Measurements from ENCODE around the gene CGB2. TPM values are rescaled to one million over a fixed set of nuclear protein-coding genes. Genes with fewer than 3 reads are reported as not detected.
"Not testable (repeated sequence)": the region's sequence is repeated elsewhere in the genome, so short reads cannot be mapped to it uniquely, and the experiment has no call there.

Gene CGB2
- total RNA-seq, 1 donor from 2014 or later = not detected

DNA sequence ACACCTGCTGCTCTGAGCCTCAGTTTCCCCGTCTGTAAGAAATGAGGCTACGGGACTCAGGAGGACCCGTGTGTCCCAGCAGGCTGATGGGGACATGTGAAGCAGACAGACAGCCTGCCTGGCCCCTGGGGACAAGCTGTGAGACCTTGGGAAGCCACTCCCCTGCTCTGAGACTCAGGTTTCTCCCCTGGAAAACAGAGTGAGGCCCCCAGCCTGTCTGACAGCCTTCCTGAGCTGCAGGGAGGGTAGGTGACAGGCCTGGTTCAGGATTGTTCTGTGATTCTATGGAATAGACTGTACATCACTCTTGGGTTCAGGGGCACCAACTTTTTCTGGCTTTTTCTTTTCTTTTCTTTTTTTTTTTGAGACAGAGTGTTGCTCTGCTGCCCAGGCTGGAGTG is 35.9 kb downstream of the CGB2 start:
- DNase-seq (ENCODE audit: low spot score) = no peak

DNA sequence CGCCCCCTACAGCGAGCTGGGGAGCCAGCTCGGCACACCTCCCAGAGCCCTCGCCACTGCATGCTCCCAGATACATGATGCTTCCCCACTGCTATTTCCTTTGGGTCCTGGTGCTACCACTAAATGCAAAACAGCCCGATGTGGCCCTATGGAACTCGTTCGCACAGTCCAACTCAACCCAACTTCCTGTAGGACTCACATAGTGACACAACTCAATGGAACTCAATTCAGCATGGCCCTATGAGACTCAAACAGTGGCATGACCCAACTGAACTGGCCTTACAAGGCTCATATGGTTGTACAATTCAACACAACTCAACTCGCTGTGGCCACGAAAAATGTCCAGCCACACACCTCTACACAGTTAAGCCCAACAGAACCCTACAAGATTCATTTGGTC is 37.3 kb downstream of the CGB2 start:
- no peak for DNase-seq (ENCODE audit: low spot score)

DNA sequence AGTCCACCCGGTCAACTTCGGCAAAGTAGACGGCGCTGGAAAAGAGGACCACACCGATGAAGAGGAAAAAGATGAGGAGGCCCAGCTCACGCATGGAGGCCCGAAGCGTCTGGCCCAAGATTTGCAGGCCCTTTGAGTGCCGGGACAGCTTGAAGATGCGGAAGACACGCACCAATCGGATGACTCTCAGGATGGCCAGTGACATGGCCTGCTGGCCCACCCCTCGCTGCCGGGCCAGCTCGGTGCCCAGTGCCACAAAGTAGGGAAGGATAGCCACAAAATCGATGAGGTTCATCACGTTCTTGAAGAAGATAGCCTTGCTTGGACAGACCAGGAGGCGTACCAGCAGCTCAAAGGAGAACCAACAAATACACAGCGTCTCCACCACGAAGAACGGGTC is 38.7 kb downstream of the CGB2 start:
- DNase-seq (ENCODE audit: low spot score) = no peak

DNA sequence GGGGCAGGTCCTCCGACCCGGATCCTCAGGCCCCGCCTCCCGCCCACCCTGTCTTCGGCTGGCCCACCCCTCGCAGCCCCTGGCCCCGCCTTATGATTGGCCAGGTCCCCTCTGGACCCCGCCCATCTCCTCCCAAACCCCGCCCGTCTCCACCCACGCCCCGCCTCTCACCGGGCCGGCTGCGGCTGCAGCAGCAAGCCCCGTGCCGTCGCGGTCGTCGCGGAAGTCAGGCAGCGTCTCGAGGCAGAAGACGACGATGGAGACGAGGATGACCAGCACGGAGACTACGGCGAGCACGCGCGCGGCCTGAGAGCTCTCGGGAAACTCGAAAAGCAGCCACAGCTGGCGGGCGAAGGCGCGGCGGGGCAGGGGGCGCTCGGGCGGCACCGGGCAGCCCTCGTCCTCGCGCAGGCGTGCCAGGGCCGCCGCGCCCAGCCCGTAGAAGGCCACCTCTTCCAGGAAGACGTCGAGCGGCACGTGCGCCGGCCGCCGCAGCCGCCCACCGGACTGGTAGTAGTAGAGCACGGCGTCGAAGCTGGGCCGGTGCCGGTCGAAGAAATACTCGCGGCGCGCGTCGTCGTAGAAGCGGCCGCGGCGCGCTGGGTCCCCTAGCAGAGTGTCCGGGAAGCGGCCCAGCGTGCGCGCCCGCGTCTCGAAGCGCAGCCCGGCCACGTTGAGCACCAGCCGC is 40.3 kb downstream of the CGB2 start:
- no peak for DNase-seq (ENCODE audit: low spot score)

DNA sequence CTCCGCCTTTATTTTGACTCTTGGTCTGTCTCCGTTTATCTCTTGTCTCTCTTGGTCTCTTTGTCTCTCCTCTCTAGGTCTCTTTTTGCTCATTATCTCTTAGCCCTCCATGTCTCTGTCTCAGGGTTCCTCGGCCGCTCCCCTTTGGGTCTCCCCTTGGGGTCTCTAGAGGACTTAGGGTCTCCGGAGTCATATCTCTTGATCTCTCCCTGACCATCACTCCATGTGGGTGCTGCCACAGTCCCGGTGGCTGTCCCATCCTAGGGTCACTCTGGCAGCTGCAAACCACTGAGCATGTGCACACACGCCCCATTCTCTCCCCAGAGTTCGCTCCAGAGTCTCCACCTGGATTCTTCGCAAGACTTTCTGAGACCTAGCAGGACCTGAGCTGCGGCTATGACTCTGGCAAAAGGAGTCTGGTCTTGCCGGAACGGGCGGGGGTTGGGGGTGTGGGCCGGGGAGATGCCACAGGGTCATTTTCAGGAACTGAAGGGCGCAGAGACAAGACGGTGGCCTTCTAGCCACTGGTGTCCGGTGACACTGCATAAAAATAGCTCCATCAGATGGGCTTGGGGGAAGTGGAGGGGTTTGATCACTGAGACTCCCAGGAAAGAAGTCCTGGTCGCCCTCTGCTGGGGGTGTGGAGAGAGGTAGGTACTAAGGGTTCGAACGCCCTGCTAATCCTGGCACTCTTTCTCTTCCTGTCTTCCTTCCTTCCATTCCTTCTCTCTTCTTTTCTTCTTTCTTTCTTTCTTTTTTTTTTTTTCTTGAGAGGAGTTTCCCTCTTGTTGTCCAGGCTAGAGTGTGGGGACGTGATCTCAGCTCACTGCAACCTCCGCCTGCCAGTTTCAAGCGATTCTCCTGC is 42.1 kb downstream of the CGB2 start:
- DNase-seq (ENCODE audit: low spot score) = no peak

DNA sequence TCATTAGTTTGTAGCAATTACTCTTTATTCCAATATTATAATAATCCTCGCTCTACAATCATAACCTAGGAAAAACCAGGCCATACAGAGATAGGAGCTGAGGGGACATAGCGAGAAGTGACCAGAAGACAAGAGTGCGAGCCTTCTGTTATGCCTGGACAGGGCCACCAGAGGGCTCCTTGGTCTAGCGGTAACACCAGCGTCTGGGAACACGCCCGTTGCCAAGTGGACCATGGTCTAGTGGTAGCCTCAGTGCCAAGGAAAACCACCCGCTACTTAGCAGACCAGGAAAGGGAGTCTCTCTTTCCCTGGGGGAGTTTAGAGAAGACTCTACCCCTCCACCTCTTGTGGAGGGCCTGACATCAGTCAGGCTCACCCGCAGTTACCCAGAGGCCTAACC is 43.2 kb downstream of the CGB2 start:
- not testable (repeated sequence) for DNase-seq (ENCODE audit: low spot score)

DNA sequence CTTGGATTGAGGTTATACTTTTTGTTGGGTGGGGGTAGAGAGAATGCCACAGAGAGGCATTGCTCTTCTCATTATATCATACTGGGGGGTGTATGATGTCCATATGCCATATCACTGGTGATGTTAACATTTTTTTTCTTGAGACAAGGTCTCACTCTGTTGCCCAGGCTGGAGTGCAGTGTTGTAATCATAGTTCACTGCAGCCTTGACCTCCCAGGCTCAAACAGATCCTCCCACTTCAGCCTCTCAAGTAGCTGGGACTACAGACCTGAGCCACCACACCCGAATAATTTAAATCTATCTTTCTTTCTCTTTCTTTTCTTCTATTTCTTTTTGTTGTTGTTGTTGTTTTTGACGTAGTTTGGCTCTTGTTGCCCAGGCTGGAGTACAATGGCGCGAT is 48.7 kb downstream of the CGB2 start:
- DNase-seq (ENCODE audit: low spot score) = no peak

DNA sequence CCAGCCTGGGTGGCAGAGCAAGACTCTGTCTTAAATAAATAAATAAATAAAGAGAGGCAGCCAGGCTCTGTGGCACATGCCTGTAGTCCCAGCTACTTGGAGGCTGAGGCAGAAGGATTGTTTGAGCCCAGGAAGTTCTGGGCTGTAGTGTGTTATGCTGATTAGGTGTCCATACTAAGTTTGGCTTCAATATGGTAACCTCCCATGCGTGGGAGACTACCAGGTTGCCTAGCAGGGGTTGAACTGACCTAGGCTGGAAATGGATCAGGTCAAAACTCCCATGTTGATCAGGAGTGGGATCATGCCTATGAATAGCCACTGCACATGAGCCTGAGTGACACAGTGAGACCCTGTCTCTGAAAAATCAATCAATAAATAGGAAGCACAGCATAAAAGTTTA is 49.6 kb downstream of the CGB2 start:
- no peak for DNase-seq (ENCODE audit: low spot score)

Other genes starting within 250 kb of the CGB2 start
- 170 TPM for gene BCAT2, start 220.9 kb upstream of the CGB2 start, total RNA-seq
- 24.4 TPM for gene HSD17B14, start 195.4 kb upstream of the CGB2 start, total RNA-seq
- 23.0 TPM for gene PLEKHA4, start 163.3 kb upstream of the CGB2 start, total RNA-seq
- gene PPP1R15A, start 159.5 kb upstream of the CGB2 start, total RNA-seq = 56.2 TPM
- gene TULP2, start 133.1 kb upstream of the CGB2 start, total RNA-seq = not detected
- gene NUCB1, start 131.6 kb upstream of the CGB2 start, total RNA-seq = 232 TPM
- gene DHDH, start 98.2 kb upstream of the CGB2 start, total RNA-seq = not detected
- gene BAX, start 77.0 kb upstream of the CGB2 start, total RNA-seq = 79.9 TPM
- 1,526 TPM for gene FTL, start 66.6 kb upstream of the CGB2 start, total RNA-seq
- gene GYS1, start 38.6 kb upstream of the CGB2 start, total RNA-seq = 73.8 TPM
- 66.7 TPM for gene RUVBL2, start 38.0 kb upstream of the CGB2 start, total RNA-seq
- not detected for gene LHB, start 14.8 kb upstream of the CGB2 start, total RNA-seq
- not detected for gene CGB3, start 7.6 kb upstream of the CGB2 start, total RNA-seq
- gene CGB1, start 5.0 kb downstream of the CGB2 start, total RNA-seq = not detected
- gene CGB5, start 12.0 kb downstream of the CGB2 start, total RNA-seq = 1.1 TPM
- gene CGB8, start 17.2 kb downstream of the CGB2 start, total RNA-seq = not detected
- gene CGB7, start 25.9 kb downstream of the CGB2 start, total RNA-seq = 3.2 TPM
- gene NTF4, start 32.9 kb downstream of the CGB2 start, total RNA-seq = 20.6 TPM
- not detected for gene KCNA7, start 40.8 kb downstream of the CGB2 start, total RNA-seq
- gene SNRNP70, start 53.6 kb downstream of the CGB2 start, total RNA-seq = 256 TPM
- 10.4 TPM for gene LIN7B, start 82.5 kb downstream of the CGB2 start, total RNA-seq
- 2.4 TPM for gene C19orf73, start 87.3 kb downstream of the CGB2 start, total RNA-seq
- 9.0 TPM for gene PPFIA3, start 87.7 kb downstream of the CGB2 start, total RNA-seq
- gene HRC, start 123.5 kb downstream of the CGB2 start, total RNA-seq = 5.1 TPM
- gene TRPM4, start 125.9 kb downstream of the CGB2 start, total RNA-seq = 110 TPM